GM12872 (cell line): ENCODE measurements around the gene MOB1A.

Experiments
- CTCF ChIP-seq: IDR thresholded peaks from 3 replicates; pipeline ENCODE4 v1.5.1; 2011; ENCODE audit warnings: low read depth, mild to moderate bottlenecking, low read length, moderate library complexity; ENCODE audit not compliant: insufficient read depth

MOB1A gene

GRCh38 chr2:74183878-74184277 is 5.2 kb upstream of the MOB1A start:
- no peak for TF ChIP-seq CTCF

GRCh38 chr2:74181739-74182138 is 3.1 kb upstream of the MOB1A start:
- 0 out of 3 replicates have a peak, but pooled peaks have one; percentile 3 for TF ChIP-seq CTCF

DNA sequence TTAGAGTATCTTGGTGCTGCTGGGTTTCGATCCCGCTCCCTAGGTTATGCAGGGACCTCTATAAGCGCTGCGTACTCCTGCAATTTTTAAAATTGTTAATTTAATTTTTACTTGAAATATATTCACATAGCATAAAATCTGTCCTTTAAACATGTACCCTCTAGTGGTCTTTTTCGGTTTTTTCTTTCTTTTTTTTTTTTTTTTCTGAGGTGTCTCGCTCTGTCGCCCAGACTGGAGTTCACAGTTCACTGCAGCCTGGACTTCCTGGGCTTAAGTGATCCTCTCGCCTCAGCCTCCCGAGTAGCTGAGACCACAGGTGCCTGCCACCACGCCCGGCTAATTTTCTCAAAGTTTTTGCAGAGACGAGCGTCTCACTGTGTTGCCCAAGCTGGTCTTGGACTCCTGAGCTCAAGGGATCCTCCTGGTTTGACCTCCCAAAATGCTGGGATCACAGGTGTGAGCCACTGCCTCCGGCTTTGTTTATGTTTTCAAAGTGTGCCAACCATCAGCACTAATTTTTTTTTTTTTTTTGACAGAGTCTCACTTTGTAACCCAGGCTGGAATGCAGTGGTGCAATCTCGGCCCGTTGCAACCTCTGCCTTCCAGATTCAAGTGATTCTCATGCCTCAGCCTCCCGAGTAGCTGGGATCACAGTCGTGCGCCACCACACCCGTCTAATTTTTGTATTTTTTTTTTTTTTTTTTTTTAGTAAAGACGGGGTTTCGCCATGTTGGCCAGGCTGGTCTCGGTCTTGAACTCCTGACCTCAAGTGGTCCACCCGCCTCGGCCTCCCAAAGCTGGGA is 585 bp upstream of the MOB1A start:
- peak; percentile 38; the same call in 2 of the 3 replicates for TF ChIP-seq CTCF

GRCh38 chr2:74177696-74178095 is 983 bp downstream of the MOB1A start:
- TF ChIP-seq CTCF = no peak

GRCh38 chr2:74174909-74175308 is 3.8 kb downstream of the MOB1A start:
- TF ChIP-seq CTCF = no peak

GRCh38 chr2:74168739-74169138 is 9.9 kb downstream of the MOB1A start:
- no peak for TF ChIP-seq CTCF

DNA sequence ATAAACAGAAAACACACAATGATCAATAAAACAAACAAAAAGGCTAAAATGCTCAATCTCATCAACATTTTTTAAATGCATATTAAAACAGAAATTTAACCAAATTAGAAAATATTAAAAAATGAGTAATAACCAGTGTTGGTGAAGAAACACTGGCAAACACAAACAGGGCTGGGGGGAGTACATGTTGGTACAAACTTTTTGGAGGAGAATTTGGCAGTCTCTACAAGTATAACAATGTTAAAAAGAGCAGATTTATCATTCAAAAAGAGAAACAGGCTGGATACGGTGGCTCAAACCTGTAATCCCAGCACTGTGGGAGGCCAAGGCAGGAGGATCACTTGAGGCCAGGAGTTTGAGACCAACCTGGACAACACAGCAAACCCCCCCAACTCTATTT is 13.9 kb downstream of the MOB1A start:
- TF ChIP-seq CTCF = no peak
